K562 treated with DMSO at 1 percent for 24 hours (cell line): ENCODE measurements around the gene OR5T3. TPM values are rescaled to one million over a fixed set of nuclear protein-coding genes. Genes with fewer than 3 reads are reported as not detected.

Experiments used
- total RNA-seq: library from RNA; unstranded; fragments of 300-600 nt; gene quantifications from 2 replicates; pipeline ENCODE4 v1.2.3, GENCODE V29; 2022; ENCODE audit warnings: low read depth; ENCODE audit not compliant: insufficient read depth

OR5T3 gene
- not detected in 2 replicates for total RNA-seq

DNA sequence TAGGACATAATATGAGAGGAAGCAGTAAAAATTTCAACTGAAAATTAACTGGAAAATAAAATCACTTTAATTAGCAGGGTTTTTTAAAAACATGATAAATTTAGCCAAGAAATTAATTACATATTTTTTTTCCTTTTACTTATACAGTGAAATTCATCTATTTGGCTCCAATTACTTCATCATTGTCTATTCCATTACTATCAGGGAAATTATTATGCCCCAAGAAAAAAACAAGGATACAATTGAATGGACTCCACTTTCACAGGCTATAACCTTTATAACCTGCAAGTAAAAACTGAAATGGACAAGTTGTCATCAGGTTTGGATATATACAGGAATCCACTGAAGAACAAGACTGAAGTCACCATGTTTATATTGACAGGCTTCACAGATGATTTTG lies at the start of gene OR5T3:
TSS of gene OR5T3 (plus strand) at position 301 of the 400 bp plus-strand sequence. CDS start at position 301, 0 bp downstream.

DNA sequence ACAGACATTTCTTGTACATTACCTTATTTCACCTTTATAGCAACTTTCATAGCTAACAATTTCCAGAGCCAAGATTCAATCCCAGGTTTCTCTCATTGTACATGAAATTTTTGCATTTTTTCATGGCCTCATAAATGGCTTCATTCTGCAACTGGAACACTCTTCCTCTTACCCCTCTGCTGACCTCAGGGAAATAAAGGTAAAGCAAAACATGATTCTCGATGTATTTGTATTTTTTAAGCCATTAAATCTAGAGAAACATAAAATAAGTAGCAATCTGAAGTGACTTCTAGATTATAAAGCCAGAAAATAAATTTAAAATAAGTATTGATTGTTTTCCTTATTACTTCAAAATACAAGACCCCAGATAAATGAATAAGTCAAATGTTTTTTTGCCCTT lies 17.9 kb upstream of the OR5T3 start, which contains the start of gene OR5T2:
TSS of gene OR5T2 (minus strand) at position 101 of the 400 bp plus-strand sequence. CDS start 1,193 bp downstream, outside the sequence.

DNA sequence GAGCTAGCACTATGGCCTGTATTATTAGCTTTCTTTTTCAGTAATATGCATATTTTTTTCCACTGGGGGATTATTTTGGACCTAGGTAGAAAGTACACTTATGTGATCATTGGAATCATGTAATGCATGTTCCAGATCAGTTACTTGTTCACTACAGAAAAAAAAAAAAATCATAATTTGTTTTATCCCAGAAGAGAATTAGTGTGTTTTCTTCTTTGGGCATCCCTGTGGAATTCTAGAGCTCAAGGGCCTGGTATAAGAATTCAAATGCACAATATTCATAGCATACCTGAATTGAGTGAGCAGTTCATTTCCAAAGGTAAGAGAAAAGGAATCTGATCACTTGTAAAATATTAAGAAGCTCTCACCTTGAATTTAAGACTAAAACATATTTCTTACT lies 21.8 kb downstream of the OR5T3 start, which contains the start of gene OR5T1:
TSS of gene OR5T1 (plus strand) at position 301 of the 400 bp plus-strand sequence. CDS start 1,485 bp downstream, outside the sequence.

DNA sequence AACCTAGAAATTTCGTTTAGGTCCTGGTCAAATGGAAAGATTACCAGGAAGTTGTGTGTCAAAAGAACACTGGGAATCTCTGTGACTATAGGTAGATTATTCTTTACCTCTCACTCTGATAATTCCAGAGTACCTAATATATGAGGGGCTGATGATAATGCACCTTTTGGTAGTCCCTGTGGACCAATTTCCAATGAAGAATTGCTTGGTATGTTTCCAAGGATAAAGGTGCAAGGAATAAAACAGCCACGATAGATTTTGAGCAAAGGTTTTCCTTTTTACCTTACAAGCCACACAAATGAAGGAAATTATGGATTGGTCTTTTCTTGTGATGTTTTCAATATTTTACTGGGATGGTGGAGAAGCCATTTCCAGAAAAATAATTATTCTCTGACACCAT lies 40.1 kb downstream of the OR5T3 start, which contains the start of gene OR8H1:
TSS of gene OR8H1 (minus strand) at position 101 of the 400 bp plus-strand sequence. CDS start 1,192 bp downstream, outside the sequence.

Other genes starting within 250 kb of the OR5T3 start
- not detected in 2 replicates for gene OR5AS1, start 224.6 kb upstream of the OR5T3 start, total RNA-seq
- gene OR8I2, start 158.9 kb upstream of the OR5T3 start, total RNA-seq = not detected in 2 replicates
- not detected in 2 replicates for gene OR8H2, start 148.6 kb upstream of the OR5T3 start, total RNA-seq
- gene OR8H3, start 129.9 kb upstream of the OR5T3 start, total RNA-seq = not detected in 2 replicates
- not detected in 2 replicates for gene OR8J3, start 112.1 kb upstream of the OR5T3 start, total RNA-seq
- not detected in 2 replicates for gene OR8K5, start 91.9 kb upstream of the OR5T3 start, total RNA-seq
- not detected in 2 replicates for gene OR5J2, start 75.6 kb upstream of the OR5T3 start, total RNA-seq
- gene OR5T2, start 18.0 kb upstream of the OR5T3 start, total RNA-seq = not detected in 2 replicates
- gene OR5T1, start 21.9 kb downstream of the OR5T3 start, total RNA-seq = not detected in 2 replicates
- not detected in 2 replicates for gene OR8H1, start 40.0 kb downstream of the OR5T3 start, total RNA-seq
- gene OR8K3, start 62.9 kb downstream of the OR5T3 start, total RNA-seq = not detected in 2 replicates
- gene OR8K1, start 93.8 kb downstream of the OR5T3 start, total RNA-seq = not detected in 2 replicates
- not detected in 2 replicates for gene OR8J1, start 102.0 kb downstream of the OR5T3 start, total RNA-seq
- gene OR8U1, start 123.4 kb downstream of the OR5T3 start, total RNA-seq = not detected in 2 replicates
- gene OR5AL1, start 160.4 kb downstream of the OR5T3 start, total RNA-seq = not detected in 2 replicates
- not detected in 2 replicates for gene OR5M3, start 221.1 kb downstream of the OR5T3 start, total RNA-seq
- not detected in 2 replicates for gene OR5M8, start 239.1 kb downstream of the OR5T3 start, total RNA-seq